Liver (tissue), 9 donors: ENCODE results near the gene D2HGDH. TPM values are rescaled to one million over a fixed set of nuclear protein-coding genes. Genes with fewer than 3 reads are reported as not detected.

ENCODE experiments used
- DNase-seq: peaks from one replicate; pipeline ENCODE4 v3.0.0-alpha.2; 2017; ENCODE audit warnings: low spot score
- H3K27ac ChIP-seq, 2 donors: one replicate each; pipeline ENCODE4 v1.7.0; 2013; ENCODE audit warnings: inconsistent platforms in 2 of 2, low read length in 2 of 2, control low read depth in 1 of 2, low read depth in 1 of 2, mild to moderate bottlenecking in 1 of 2
- H3K27me3 ChIP-seq, 4 donors: one replicate each; pipeline versions ENCODE4 v1.6.1 to v1.7.0; 2013; ENCODE audit warnings: low read length in 3 of 4, inconsistent platforms in 1 of 4, mild to moderate bottlenecking in 1 of 4, moderate library complexity in 1 of 4; ENCODE audit not compliant: control insufficient read depth in 4 of 4, insufficient read depth in 4 of 4
- H3K36me3 ChIP-seq, 4 donors: one replicate each; pipeline versions ENCODE4 v1.6.1 to v1.7.0; 2013; ENCODE audit warnings: low read length in 3 of 4, mild to moderate bottlenecking in 3 of 4, low read depth in 1 of 4, moderate library complexity in 1 of 4; ENCODE audit not compliant: control insufficient read depth in 4 of 4, insufficient read depth in 3 of 4
- H3K4me1 ChIP-seq, 4 donors: one replicate each; pipeline versions ENCODE4 v1.6.1 to v1.7.0; 2013; ENCODE audit warnings: low read length in 3 of 4, mild to moderate bottlenecking in 3 of 4, moderate library complexity in 1 of 4; ENCODE audit not compliant: control insufficient read depth in 4 of 4, insufficient read depth in 4 of 4
- H3K4me3 ChIP-seq, 3 donors: one replicate each; pipeline versions ENCODE4 v1.6.1 to v1.7.0; 2013; ENCODE audit warnings: low read length in 3 of 3, control low read depth in 1 of 3, low read depth in 1 of 3, mild to moderate bottlenecking in 1 of 3
- H3K9ac ChIP-seq, 2 donors: one replicate each; pipeline ENCODE4 v1.7.0; 2013; ENCODE audit warnings: low read length in 2 of 2, mild to moderate bottlenecking in 2 of 2, moderate library complexity in 2 of 2, control low read depth in 1 of 2, low read depth in 1 of 2
- H3K9me3 ChIP-seq, 4 donors: one replicate each; pipeline versions ENCODE4 v1.6.1 to v1.7.0; 2013; ENCODE audit warnings: low read length in 3 of 4; ENCODE audit not compliant: control insufficient read depth in 4 of 4
- ATF3 ChIP-seq: IDR thresholded peaks from 2 replicates; pipeline ENCODE4 v1.6.1; 2016; ENCODE audit warnings: antibody characterized with exemption
- CTCF ChIP-seq: fragments of 150-350 bp; IDR thresholded peaks from 2 replicates; pipeline ENCODE4 v1.5.1; 2017; ENCODE audit warnings: improper control_type of control experiment, low read depth, low read length; ENCODE audit not compliant: missing input control
- EGR1 ChIP-seq, 2 donors: IDR thresholded peaks; 2 replicates each; pipeline ENCODE4 v1.6.1; 2016 to 2018; ENCODE audit warnings: antibody characterized with exemption in 2 of 2, low read depth in 2 of 2
- FOXA1 ChIP-seq: IDR thresholded peaks from 2 replicates; pipeline ENCODE4 v1.6.1; 2016; ENCODE audit warnings: antibody characterized with exemption
- FOXA2 ChIP-seq: IDR thresholded peaks from 2 replicates; pipeline ENCODE4 v1.6.1; 2016; ENCODE audit warnings: antibody characterized with exemption
- GABPA ChIP-seq, 2 donors: IDR thresholded peaks in 1 of 2; conservative IDR thresholded peaks in 1 of 2; 2 replicates each; pipeline ENCODE4 v1.6.1; 2016; ENCODE audit warnings: antibody characterized with exemption in 2 of 2, mild to moderate bottlenecking in 1 of 2, moderate library complexity in 1 of 2
- HNF4A ChIP-seq, 2 donors: conservative IDR thresholded peaks; 2 replicates each; pipeline ENCODE4 v1.6.1; 2016; ENCODE audit warnings: antibody characterized with exemption in 2 of 2, mild to moderate bottlenecking in 2 of 2
- HNF4G ChIP-seq: IDR thresholded peaks from 2 replicates; pipeline ENCODE4 v1.6.1; 2016; ENCODE audit warnings: antibody characterized with exemption
- JUND ChIP-seq, 2 donors: IDR thresholded peaks; 2 replicates each; pipeline ENCODE4 v1.6.1; 2016; ENCODE audit warnings: antibody characterized with exemption in 2 of 2
- MAX ChIP-seq: IDR thresholded peaks from 2 replicates; pipeline ENCODE4 v1.6.1; 2016; ENCODE audit warnings: antibody characterized with exemption
- RAD21 ChIP-seq, 2 donors: IDR thresholded peaks; 2 replicates each; pipeline ENCODE4 v1.6.1; 2016; ENCODE audit warnings: antibody characterized with exemption in 2 of 2, mild to moderate bottlenecking in 2 of 2
- REST ChIP-seq: IDR thresholded peaks from 2 replicates; pipeline ENCODE4 v1.6.1; 2016; ENCODE audit warnings: antibody characterized with exemption, mild to moderate bottlenecking
- RXRA ChIP-seq, 2 donors: IDR thresholded peaks; 2 replicates each; pipeline ENCODE4 v1.6.1; 2017 to 2018; ENCODE audit warnings: antibody characterized with exemption in 2 of 2, mild to moderate bottlenecking in 1 of 2
- SP1 ChIP-seq: IDR thresholded peaks from 2 replicates; pipeline ENCODE4 v1.6.1; 2018; ENCODE audit warnings: antibody characterized with exemption, mild to moderate bottlenecking
- TAF1 ChIP-seq: conservative IDR thresholded peaks from 2 replicates; pipeline ENCODE4 v1.6.1; 2016; ENCODE audit warnings: antibody characterized with exemption, mild to moderate bottlenecking
- YY1 ChIP-seq: IDR thresholded peaks from 2 replicates; pipeline ENCODE4 v1.6.1; 2016; ENCODE audit warnings: antibody characterized with exemption, mild to moderate bottlenecking
- ZBTB33 ChIP-seq: IDR thresholded peaks from 2 replicates; pipeline ENCODE4 v1.6.1; 2016; ENCODE audit warnings: antibody characterized with exemption
- WGBS: extraction: QIAGEN DNeasy Blood & Tissue Kit; methylation state at CpG from one replicate; pipeline ENCODE4 v1.1.7; 2013; 5-methylcytosine and 5-hydroxymethylcytosine counted together
- polyA plus RNA-seq, 2 donors: library from polyadenylated mRNA; stranded (reverse) in 1 of 2; unstranded in 1 of 2; fragments of 200-250 nt in 1 of 2; fragments of >200 nt in 1 of 2; fragmentation: Nextera tagmentation in 1 of 2; extraction: Ambion mirVana in 1 of 2; gene quantifications; one replicate each; pipeline versions ENCODE4 v1.2.1 to v1.2.3, GENCODE V29; 2013 to 2015
- total RNA-seq, 2 donors: library from RNA; depleted of rRNA; stranded (reverse); fragments of >200 nt; gene quantifications; one replicate each; pipeline ENCODE4 v1.2.3, GENCODE V29; 2014
- donor health status: healthy.
- donor health status: healthy.
- donor health status: healthy.
- donor health status: healthy.
- donor health status: healthy.

D2HGDH gene
- total and polyA plus RNA-seq, 4 donors = 6.4 to 25.0 (median 13.5) TPM

- no peak for TF ChIP-seq GABPA (IDR thresholded peaks at IDR 0.05 in 1 of 2, conservative IDR thresholded peaks at IDR 0.05 in 1 of 2)
- TF ChIP-seq ZBTB33 = no peak
- TF ChIP-seq RAD21 (IDR thresholded peaks at IDR 0.05) = no peak
- no peak for TF ChIP-seq FOXA2
- no peak for TF ChIP-seq MAX
- no peak for TF ChIP-seq YY1
- TF ChIP-seq SP1 = no peak
- TF ChIP-seq ATF3 = no peak
- TF ChIP-seq RXRA (IDR thresholded peaks at IDR 0.05) = no peak
- TF ChIP-seq REST = no peak
- no peak for TF ChIP-seq CTCF
- no peak for TF ChIP-seq TAF1
- no peak for TF ChIP-seq HNF4G
- no peak for TF ChIP-seq HNF4A (conservative IDR thresholded peaks at IDR 0.05)
- no peak for TF ChIP-seq EGR1 (IDR thresholded peaks at IDR 0.05; ENCODE audit: low read depth in 2 of 2)
- no peak for TF ChIP-seq JUND (IDR thresholded peaks at IDR 0.05)
- no peak for TF ChIP-seq FOXA1
- Histone ChIP-seq H3K36me3 (no peaks in the 10 kb centered on the region), H3K4me1 (peaks cover 0 to 4% (median 0%) of the 10 kb centered on the region in 4 donors), H3K27me3 (no peaks in the 10 kb centered on the region), H3K9me3 (no peaks in the 10 kb centered on the region), H3K4me3 (no peak overlapping the region), H3K27ac (no peak overlapping the region), H3K9ac (no peak overlapping the region)
- 86% methylated on average over 14 of the region's 14 CpGs for WGBS
- peak; percentile 24 for DNase-seq
Measured at GRCh38 chr2:241798081-241798630, 63.7 kb downstream of the D2HGDH start.
